COLO668 (cell line): ENCODE results near the gene RNF40.
"Not testable (repeated sequence)": the region's sequence is repeated elsewhere in the genome, so short reads cannot be mapped to it uniquely, and the experiment has no call there.

Experiments used
- DNase-seq: peaks from one replicate; lab custom pipeline; 2025; ENCODE audit not compliant: unreplicated experiment; lab: John Stamatoyannopoulos, UW

RNF40 gene

DNA sequence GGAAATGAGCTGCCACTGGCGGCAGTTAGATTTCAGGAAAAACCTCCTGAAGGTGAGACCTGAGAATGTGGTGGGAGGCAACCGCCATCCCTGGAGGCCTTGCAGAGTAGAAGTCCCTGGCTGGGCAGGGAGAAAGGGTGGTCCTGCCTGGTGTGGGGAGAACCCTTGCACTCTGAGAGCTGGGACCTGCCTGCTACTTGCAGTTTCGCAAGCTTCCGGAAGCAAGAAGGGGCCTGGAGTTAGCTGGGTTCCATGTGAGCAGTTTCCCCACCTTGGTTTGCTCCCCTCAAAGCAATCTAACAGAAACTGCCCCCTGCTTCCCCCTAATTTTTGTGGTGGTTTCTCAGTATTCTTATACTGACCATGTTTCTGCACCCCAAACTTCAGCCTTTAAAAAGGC, 18.4 kb downstream of the RNF40 start:
- DNase-seq, result no peak

DNA sequence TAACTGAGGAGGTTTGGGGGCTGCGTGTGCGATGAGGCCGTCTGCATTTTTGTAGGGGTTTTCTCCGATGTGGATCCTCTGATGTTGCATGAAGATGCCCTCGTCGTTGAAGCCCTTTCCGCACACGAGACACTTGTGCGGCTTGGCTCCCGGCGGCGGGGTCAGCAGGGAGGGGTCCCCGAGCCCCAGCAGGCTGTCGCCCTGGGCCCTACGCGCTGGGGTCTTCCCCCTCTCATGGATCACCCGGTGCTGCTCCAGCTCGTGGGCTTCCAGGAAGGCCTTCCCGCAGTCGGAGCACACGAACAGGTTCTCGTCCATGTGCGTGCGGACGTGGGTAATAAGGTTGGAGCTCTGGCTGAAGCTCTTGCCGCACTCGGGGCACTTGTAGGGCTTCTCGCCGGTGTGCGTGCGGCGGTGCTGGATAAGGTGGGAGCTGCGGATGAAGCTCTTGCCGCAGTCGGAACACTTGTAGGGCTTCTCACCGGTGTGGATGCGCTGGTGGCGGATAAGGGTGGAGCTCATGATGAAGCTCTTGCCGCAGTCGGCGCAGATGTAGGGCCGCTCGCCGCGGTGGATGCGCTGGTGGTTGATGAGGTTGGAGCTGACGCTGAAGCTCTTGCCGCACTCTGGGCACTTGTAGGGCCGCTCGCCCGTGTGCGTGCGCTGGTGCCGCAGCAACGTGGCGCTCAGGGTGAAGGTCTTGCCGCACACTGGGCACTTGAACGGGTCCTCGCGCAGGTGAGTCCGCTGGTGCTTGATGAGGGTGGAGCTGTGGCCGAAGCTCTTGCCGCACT, 20.6 kb downstream of the RNF40 start:
- DNase-seq, result no peak

DNA sequence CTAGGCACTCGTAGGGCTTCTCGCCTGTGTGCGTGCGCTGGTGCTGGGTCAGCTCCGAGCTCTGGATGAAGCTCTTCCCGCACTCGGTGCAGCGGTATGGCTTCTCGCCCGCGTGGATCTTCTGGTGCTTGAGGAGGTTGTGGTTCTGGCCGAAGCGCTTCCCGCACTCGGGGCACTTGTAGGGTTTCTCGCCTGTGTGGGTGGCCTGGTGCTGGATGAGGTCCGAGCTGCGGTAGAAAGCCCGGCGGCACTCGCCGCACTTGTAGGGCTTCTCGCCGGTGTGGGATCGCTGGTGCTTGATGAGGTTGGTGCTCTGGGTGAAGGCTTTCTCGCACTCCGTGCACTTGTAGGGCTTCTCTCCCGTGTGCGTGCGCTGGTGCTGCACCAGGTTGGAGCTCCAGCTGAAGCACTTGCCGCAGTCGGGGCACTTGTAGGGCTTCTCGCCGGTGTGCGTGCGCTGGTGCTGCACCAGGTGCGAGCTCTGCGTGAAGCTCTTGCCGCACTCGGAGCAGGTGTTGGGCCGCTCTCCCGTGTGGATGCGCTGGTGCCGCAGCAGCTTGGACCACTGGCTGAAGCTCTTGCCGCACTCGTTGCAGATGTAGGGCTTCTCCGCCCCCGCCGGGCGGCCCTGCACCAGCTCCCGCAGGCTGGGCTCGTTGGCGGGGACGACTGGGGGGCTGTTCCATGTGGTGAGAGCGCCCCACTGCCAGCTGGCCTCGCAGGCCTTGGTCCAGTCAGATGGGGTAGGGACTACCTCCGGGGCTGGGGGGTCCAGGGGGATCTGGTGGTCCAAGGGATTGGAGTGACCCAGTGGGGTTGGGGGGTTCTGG, 21.4 kb downstream of the RNF40 start:
- DNase-seq, result no peak

DNA sequence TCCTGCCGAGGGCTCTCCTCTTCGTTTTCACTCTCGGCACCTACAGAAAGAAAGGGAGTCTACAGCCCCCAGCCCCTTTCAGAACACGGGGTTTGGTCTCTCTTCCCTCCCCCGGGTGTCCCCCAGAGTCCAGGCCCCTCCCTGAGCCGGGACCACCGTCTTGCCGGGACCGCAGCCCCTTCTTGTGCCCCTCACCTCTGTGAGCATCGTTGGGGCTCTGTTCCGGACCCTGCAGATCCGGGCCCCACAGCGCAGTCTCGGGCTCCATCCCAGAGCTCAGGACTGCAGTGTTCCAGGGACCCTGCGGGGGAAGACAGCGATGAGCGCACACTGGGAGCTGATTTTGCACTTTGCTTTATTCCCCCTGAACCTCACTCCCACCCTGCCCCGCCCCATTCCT, 22.1 kb downstream of the RNF40 start:
- DNase-seq, result no peak

DNA sequence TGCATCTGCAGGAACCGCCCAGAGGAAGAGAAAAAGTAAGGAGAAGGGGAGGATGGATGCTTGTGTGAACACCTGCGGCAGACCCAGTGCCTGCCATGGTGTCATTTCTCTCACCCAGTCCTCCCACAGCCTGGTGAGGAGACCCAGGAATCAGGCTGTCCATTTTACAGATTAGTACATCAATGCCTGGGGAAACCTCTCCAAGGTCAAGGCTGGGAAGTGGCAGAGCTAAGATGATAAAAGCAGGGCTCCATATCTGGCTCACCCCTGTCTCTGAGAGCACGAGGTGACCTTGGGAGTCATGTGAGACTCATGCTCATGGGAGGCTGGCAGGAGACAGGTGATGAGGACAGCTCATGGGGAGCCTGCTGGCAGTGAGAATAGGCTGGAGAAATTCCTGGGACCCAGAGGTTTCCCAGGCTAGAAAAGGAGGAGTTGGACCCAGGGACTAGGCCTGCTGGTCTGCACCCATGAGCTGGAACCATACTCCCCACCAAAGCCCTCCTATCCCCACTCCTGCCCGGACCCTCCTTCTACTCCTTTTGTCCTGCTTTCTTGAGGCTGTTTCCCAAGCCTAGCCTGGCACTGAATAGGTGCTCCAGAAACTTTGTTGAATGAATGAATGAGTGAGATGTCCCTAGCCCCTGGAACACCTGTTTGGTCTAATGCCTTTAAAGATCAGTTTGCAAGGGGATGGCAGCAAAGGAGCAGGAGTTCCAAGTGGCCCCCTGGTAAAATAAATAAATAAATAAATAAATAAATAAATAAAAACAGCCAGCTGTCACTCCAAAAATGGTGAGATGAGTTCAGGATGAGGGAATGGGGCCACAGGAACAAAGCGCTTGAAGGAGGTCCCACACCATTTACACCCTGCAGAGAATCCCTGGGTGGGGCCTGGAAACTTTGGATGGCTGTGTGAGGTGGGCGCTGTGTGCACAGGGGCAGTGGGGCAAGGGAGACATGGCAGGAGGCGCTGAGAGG, 23.3 kb downstream of the RNF40 start:
- no peak for DNase-seq

DNA sequence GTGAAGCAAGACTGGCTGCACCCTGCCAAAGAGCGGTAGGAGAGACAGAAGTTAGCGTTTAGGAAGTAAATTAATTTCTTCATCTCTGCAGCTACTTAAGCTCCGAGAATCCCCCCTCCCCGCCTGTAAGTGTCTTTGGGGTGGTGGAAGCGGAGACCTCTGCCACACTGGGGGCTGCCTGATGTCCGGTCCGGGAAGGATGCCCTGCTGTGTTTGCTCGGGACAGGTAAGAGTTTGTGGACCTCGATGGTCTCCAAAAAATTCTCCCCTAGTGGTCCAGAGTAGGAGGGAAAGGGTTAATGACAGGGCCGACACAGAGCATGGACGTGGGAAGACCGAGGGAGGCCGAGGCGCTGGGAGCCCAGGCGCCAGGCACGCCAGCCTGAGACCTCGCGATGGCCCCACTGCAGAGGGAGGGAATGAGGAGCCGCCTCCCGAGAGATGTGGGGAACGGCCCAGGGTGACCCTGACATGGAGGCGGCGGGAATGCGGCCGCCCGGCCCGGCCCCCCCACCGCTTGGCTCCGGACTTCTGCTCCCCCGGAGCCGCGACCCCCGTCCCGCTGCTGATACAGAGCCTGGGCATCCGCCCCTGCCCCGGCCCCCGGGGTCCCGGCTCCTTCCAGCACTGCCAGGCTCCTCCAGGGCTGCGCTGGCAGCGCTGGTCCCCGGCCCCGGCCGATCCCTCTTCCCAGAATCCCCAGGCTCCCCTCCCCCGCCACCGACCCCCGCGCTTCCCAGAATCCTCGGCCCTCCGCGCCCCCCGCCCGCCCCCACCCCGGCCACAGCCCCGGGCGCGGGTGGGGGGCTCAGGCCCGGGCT, 24.2 kb downstream of the RNF40 start:
- peak; percentile 53 for DNase-seq

DNA sequence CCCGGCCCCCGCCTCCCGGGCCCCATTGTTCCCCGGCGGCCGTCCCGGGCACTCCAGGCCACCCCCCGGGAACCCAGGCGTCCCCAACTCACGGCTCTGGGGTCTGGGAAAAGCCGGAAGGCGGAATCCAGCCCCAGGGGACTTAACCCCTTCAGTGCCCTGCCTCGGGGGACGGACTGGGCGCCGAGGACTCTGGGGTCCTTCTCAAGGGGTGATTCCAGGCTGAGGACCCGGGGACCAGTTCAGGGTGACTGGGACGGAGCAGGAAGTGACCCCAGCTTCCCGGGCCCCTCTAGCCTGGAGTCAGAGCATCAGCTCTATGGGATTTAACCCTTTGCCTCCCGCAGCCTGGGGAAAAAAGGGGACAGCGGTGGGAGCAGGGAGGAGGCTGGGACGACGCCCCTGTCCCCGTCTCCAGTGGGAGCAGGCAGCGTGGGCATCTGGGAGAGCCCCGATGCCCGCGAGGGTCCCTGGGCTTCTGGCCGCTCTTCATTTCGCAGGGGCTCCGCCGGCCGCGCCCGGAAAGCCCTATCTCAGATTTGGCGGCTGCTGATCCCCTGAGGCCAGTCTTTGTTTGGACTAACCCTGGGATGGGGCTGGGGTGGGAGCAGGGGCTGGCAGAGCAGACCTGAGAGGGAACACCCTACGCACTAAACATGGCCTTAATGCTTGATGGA, 25.0 kb downstream of the RNF40 start, which contains the start of gene ZNF629:
Gene ZNF629 (minus strand): TSS at position 270 of the 677 bp plus-strand sequence. CDS start 2,723 bp downstream, outside the sequence.
- peak; percentile 68 for DNase-seq

DNA sequence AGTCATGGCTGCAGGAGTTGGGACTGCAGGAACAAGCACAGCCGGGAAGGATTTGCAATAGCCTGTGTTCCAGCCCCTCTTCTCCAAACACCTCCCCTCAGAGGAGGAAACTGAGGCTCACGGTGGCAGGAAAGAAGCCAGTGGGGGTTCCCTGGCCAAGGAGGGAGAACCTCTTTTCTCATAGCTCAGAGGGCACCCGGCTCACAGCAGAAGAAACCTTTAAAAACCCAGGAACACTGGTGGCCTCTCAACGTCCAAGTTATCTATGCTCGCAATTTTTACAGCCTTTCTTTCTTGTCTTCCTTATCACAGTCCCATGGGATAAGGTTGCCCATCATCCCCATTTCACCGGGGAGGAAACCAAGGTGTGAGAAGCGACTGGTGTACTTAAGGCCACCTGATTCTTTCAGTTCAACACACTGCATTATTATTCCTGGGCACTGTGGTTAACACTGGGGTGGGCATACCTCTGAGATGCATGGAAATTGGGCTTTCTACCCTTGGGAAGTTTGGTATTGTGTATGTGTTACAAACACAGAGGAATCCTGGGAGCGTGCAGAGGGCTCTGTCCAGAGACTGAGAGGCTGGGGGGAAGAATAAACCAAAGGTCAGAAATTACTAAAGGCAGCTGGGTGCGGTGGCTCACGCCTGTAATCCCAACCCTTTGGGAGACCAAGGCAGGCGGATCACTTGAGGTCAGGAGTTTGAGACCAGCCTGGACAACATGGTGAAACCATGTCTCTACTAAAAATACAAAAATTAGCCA, 25.7 kb downstream of the RNF40 start:
- DNase-seq, result no peak

DNA sequence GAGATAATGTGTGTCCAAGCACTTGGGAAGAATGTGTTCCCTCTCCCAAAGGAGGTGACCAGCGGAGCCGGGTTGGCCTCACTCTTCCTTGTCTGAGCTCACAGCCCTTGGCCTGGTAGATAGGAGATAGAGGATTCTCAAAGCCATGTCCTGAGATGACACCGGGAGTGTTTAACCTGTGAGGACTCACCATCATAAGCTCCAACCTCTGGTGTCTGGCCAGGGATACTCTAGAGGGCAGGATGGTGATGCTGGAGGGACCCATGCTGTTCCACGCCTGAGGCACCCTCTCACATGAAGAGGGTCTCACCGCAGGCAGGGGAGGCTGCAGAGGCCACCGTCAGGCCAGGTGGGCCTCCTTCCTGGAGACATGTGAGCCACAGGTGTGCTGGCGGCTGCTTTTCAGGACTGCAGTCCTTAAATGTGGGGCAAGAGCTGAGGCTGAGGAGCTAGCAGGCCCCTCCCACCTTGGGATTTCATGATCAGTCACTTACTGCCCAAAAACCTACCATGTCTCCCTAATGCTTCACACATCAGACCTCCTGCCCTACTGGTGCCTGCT, 31.5 kb downstream of the RNF40 start:
- DNase-seq, result no peak

DNA sequence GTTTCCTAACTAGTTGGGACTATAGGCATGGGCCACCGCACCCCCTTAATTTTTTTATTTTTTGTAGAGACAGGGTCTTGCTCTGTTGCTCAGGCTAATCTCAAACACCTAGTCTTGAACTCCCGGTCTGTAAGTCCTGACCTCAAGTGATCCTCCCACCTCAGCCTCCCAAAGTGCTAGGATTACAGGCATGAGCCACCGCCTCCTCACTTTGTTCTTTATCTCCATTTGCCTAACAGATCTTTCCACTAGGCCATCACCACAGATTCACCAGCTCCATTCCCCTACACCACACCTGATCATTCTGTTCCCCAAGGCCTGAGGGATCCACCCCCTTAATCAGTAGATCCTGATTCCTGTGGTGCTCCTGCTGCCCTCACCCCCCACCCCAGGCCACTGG, 32.5 kb downstream of the RNF40 start:
- no peak for DNase-seq

DNA sequence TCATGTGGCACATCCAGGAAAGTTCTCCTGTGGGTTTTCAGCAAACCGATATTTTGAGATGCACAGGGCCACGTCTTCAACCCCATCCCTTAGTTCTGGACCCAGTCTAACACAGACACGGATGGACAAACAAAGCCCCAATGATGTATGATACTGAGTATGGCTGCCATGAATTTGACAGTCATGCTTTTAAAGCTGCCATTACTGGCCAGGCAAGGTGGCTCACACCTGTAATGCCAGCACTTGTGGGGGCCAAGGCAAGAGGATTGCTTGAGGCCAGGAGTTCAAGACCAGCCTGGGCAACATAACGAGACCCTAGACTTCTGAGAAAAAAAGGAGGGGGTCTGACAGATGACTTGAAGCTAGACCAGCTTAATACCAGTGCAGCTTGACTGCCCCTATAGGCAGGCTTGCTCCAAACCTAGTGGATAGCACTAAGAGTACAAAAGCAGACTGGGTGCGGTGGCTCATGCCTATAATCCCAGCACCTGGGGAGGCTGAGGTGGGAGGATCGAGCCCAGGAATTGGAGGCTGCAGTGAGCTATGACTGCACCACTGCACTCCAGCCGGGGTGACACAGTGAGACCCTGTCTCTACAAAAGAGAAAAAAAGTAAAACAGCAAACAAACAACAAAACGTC, 35.7 kb downstream of the RNF40 start:
- no peak for DNase-seq

DNA sequence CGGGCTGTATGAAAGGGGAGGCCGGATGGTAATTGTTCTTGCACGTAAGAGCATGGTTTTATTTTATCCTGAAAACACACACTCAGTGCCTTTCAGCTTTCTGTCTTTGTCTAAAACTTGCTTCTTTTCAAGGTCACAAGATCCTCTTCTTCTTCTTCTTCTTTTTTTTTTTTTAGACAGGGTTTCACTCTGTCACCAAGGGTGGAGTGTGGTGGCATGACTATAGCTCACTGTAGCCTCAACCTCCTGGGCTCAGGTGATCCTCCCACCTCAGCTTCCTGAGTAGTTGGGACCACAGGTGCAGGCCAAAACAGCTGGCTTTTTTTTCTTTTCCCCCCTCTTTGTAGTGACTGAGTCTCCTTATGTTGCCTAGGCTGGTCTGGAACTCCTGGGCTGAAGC, 40.8 kb downstream of the RNF40 start:
- DNase-seq, result no peak

DNA sequence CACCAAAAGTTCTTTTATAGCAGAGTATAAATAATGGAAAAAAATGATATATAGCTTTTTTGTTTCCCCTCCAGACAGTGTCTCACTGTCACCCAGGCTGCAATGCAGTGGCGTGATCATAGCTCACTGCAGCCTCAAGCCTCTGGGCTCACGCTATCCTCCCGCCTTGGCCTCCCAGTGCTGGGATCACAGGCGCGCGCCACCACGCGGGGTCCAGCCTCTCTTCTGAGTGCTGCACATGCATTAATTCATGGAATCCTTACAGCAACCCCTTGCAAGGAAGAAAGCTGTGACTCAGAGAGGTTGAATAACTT, 42.9 kb downstream of the RNF40 start:
- DNase-seq, result no peak

DNA sequence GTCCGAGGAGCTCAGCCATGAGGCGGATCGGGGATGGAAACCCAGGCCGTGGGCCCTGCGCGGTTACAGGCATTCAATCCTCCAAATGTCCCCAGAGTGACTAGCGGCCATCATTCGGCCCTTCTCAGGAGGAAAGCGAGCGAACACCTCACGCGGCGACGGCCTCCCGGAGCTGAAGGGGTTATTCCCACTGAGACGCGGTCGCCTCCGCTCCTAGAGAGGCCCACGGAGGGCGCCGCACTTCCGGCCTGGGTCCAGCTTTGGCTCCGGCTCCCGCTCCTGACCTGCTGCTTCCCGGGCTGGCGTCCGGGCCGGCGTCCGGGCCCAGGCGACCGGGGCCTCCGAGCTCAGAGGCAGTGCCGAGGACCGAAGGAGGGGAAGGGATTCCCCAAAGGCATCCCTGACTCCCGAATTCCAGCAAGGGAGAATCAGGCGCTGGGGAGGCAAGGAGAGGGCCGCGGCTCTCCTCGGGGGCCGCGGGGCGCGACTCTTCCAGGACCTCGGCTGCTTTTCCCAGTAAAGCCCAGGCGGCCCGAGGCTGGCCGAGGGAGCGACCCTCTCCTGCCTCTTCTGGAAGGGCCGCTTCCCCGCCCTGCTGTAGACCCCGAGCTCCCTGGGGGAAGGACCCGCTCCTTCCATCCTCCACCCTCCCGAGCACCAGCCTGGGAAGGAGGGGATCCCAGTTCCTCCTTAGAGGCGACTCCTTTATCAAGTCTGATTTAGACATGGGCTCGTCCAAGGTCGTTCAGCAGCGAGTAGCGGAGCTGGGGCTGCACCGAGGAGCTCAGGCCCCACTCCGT, 43.4 kb downstream of the RNF40 start:
- peak; percentile 89 for DNase-seq

DNA sequence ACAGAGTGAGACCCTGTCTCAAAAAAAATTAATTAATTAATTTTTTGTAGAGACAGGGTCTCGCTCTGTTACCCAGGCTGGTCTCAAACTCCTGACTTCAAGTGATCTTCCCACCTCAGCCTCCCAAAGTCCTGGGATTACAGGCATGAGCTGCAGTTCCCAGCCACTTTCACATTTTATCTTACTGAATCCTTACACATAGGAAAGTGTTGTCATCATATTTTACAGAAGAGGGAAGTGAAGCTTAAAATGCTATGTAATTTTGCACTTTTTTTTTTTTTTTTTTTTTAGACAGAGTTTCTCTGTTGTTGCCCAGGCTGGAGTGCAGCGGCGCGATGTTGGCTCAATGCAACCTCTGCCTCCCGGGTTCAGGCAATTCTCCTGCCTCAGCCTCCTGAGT, 46.0 kb downstream of the RNF40 start:
- DNase-seq, result no peak

DNA sequence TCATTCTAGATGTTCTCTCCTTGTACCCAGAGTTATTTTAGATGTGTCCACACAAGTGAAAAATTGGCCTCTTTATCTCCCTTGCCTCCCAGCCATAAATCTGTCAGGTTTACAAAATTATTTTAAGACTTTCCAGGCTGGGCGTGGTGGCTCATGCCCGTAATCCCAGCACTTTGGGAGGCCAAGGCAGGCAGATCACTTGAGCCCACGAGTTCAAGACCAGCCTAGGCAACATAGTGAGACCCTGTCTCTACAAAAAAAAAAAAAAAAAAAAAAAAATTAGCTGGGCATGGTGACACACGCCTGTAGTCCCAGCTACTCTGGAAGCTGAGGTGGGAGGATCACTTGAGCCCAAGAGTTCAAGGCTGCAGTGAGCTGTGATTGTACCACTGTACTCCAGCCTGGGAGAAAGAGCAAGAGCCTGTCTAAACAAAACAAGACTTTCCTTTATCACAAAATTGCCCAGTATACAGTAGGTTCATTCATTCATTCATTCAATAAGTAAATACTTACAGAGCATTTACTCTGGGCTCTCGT, 46.8 kb downstream of the RNF40 start:
- not testable (repeated sequence) for DNase-seq

DNA sequence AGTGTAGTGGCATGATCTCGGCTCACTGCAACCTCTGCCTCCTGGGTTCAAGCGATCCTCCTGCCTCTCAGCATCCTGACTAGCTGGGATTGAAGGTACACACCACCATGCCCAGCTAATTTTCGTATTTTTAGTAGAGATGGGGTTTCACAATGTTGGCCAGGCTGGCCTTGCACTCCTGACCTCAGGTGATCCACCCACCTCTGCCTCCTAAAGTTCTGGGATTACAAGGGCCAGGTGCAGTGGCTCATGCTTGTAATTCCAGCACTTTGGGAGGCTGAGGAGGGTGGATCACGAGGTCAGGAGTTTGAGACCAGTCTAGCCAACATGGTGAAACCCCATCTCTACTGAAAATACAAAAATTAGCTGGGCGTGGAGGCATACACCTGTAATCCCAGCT, 47.6 kb downstream of the RNF40 start:
- DNase-seq, result not testable (repeated sequence)
